Stomach smooth muscle (tissue), 2 donors: ENCODE data around the gene ISOC1.

Source experiments
- H3K27ac ChIP-seq: one replicate; pipeline ENCODE4 v1.7.0; 2013; ENCODE audit warnings: mild to moderate bottlenecking, low read length, inconsistent platforms
- H3K27me3 ChIP-seq, 2 donors: one replicate each; pipeline ENCODE4 v1.7.0; 2013; ENCODE audit warnings: low read length in 2 of 2; ENCODE audit not compliant: insufficient read depth in 2 of 2, control insufficient read depth in 1 of 2
- H3K36me3 ChIP-seq, 2 donors: one replicate each; pipeline ENCODE4 v1.7.0; 2013; ENCODE audit warnings: low read length in 2 of 2; ENCODE audit not compliant: control insufficient read depth in 2 of 2, insufficient read depth in 2 of 2
- H3K4me1 ChIP-seq: one replicate; pipeline ENCODE4 v1.7.0; 2013; ENCODE audit warnings: low read length; ENCODE audit not compliant: control insufficient read depth, insufficient read depth
- H3K4me3 ChIP-seq, 2 donors: one replicate each; pipeline ENCODE4 v1.7.0; 2013; ENCODE audit warnings: low read length in 2 of 2
- H3K9ac ChIP-seq, 2 donors: one replicate each; pipeline ENCODE4 v1.7.0; 2013; ENCODE audit warnings: low read length in 2 of 2, mild to moderate bottlenecking in 1 of 2
- H3K9me3 ChIP-seq, 2 donors: one replicate each; pipeline ENCODE4 v1.7.0; 2013; ENCODE audit warnings: low read length in 2 of 2; ENCODE audit not compliant: control insufficient read depth in 2 of 2
- donor health status: healthy.
- donor health status: Pancreatic carcinoma.

ISOC1 gene

GRCh38 chr5:129067745-129068144, 26.8 kb upstream of the ISOC1 start:
- Histone ChIP-seq H3K4me3 (no peak overlapping the region), H3K9me3 (no peaks in the 10 kb centered on the region), H3K27me3 (no peaks in the 10 kb centered on the region), H3K27ac (no peak overlapping the region), H3K9ac (no peak overlapping the region), H3K4me1 (peaks cover 7% of the 10 kb centered on the region), H3K36me3 (no peaks in the 10 kb centered on the region)

GRCh38 chr5:129069292-129069691, 25.3 kb upstream of the ISOC1 start:
- no peak overlapping the region for H3K9ac ChIP-seq
- no peak overlapping the region for H3K4me3 ChIP-seq
- no peak overlapping the region for H3K27ac ChIP-seq
- H3K9me3 ChIP-seq, result no peaks in the 10 kb centered on the region
- H3K4me1 ChIP-seq, result no peaks in the 10 kb centered on the region
- H3K27me3 ChIP-seq, result no peaks in the 10 kb centered on the region
- no peaks in the 10 kb centered on the region for H3K36me3 ChIP-seq

- H3K27me3 ChIP-seq, result no peaks in the 10 kb centered on the region
- no peaks in the 10 kb centered on the region for H3K4me1 ChIP-seq
- H3K27ac ChIP-seq, result no peak overlapping the region
- no peaks in the 10 kb centered on the region for H3K9me3 ChIP-seq
- no peak overlapping the region for H3K4me3 ChIP-seq
- no peak overlapping the region for H3K9ac ChIP-seq
- no peaks in the 10 kb centered on the region for H3K36me3 ChIP-seq
Measured at GRCh38 chr5:129073111-129073510, 21.4 kb upstream of the ISOC1 start.

- Histone ChIP-seq H3K36me3 (no peaks in the 10 kb centered on the region), H3K27ac (no peak overlapping the region), H3K27me3 (no peaks in the 10 kb centered on the region), H3K9ac (no peak overlapping the region), H3K4me3 (no peak overlapping the region), H3K4me1 (no peaks in the 10 kb centered on the region), H3K9me3 (no peaks in the 10 kb centered on the region)
Measured at GRCh38 chr5:129074903-129075302, 19.6 kb upstream of the ISOC1 start.

GRCh38 chr5:129077433-129078075, 17.0 kb upstream of the ISOC1 start:
- no peak overlapping the region for H3K4me3 ChIP-seq
- no peak overlapping the region for H3K27ac ChIP-seq
- no peaks in the 10 kb centered on the region for H3K4me1 ChIP-seq
- no peaks in the 10 kb centered on the region for H3K9me3 ChIP-seq
- no peaks in the 10 kb centered on the region for H3K36me3 ChIP-seq
- H3K27me3 ChIP-seq, result no peaks in the 10 kb centered on the region
- no peak overlapping the region for H3K9ac ChIP-seq

- H3K4me3 ChIP-seq, result no peak overlapping the region
- H3K27ac ChIP-seq, result no peak overlapping the region
- H3K9me3 ChIP-seq, result no peaks in the 10 kb centered on the region
- H3K36me3 ChIP-seq, result no peaks in the 10 kb centered on the region
- H3K4me1 ChIP-seq, result no peaks in the 10 kb centered on the region
- H3K9ac ChIP-seq, result no peak overlapping the region
- no peaks in the 10 kb centered on the region for H3K27me3 ChIP-seq
Measured at GRCh38 chr5:129078247-129078646, 16.3 kb upstream of the ISOC1 start.

- Histone ChIP-seq H3K4me3 (no peak overlapping the region), H3K9ac (no peak overlapping the region), H3K27ac (no peak overlapping the region), H3K27me3 (no peaks in the 10 kb centered on the region), H3K9me3 (no peaks in the 10 kb centered on the region), H3K4me1 (no peaks in the 10 kb centered on the region), H3K36me3 (no peaks in the 10 kb centered on the region)
Measured at GRCh38 chr5:129078660-129079059, 15.9 kb upstream of the ISOC1 start.

GRCh38 chr5:129079496-129079895, 15.1 kb upstream of the ISOC1 start:
- no peaks in the 10 kb centered on the region for H3K4me1 ChIP-seq
- H3K4me3 ChIP-seq, result no peak overlapping the region
- no peaks in the 10 kb centered on the region for H3K9me3 ChIP-seq
- H3K36me3 ChIP-seq, result no peaks in the 10 kb centered on the region
- no peak overlapping the region for H3K27ac ChIP-seq
- no peak overlapping the region for H3K9ac ChIP-seq
- H3K27me3 ChIP-seq, result no peaks in the 10 kb centered on the region

GRCh38 chr5:129080766-129081165, 13.8 kb upstream of the ISOC1 start:
- Histone ChIP-seq H3K4me3 (no peak overlapping the region), H3K36me3 (no peaks in the 10 kb centered on the region), H3K9me3 (no peaks in the 10 kb centered on the region), H3K27me3 (no peaks in the 10 kb centered on the region), H3K27ac (no peak overlapping the region), H3K4me1 (no peaks in the 10 kb centered on the region), H3K9ac (no peak overlapping the region)

- Histone ChIP-seq H3K9me3 (no peaks in the 10 kb centered on the region), H3K27me3 (no peaks in the 10 kb centered on the region), H3K9ac (no peak overlapping the region), H3K27ac (no peak overlapping the region), H3K4me3 (no peak overlapping the region), H3K4me1 (no peaks in the 10 kb centered on the region), H3K36me3 (no peaks in the 10 kb centered on the region)
Measured at GRCh38 chr5:129082225-129083136, 12.1 kb upstream of the ISOC1 start.
